A172 (cell line): ENCODE results near the gene PDE4D. TPM values are rescaled to one million over a fixed set of nuclear protein-coding genes. Genes with fewer than 3 reads are reported as not detected.

Experiments used
- DNase-seq: peaks from one replicate; pipeline ENCODE4 v3.0.0-alpha.2; 2015; ENCODE audit warnings: low spot score
- total RNA-seq: library from RNA; depleted of rRNA; stranded (reverse); fragments of >200 nt; shearing (Covaris generic); gene quantifications from 2 replicates; pipeline ENCODE4 v1.2.3, GENCODE V29; 2014

PDE4D gene
- total RNA-seq, 1 experiment from 2014 or later, result 7.6 TPM

DNA sequence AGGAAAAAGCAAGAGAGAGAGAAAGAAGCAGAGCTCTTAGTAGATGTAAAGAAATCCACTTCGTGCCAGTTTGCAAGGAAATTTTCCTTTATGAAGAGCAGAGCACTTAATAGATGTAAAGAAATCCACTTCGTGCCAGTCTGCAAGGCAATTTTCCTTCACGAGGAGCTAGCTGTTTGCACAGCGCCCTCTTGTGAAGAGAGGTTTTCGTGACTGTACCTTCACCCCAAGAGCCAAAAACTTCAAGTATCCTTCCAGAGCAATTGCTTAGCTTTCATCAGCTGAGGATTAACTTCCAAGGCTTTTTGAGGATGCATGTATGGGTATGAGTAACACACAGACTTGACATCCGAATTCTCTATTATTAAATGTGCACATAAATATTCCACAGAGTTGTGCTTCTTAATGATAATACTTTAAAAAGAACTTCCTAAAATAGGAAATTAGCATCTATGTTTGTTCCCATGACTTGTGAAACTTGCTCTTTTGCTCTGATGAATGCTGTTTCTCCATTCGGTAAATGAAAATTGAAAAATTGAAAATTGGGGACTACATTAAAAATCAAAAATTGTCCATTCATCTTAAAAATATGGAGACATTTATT lies 525.6 kb downstream of the PDE4D start:
- peak; percentile 60 for DNase-seq

DNA sequence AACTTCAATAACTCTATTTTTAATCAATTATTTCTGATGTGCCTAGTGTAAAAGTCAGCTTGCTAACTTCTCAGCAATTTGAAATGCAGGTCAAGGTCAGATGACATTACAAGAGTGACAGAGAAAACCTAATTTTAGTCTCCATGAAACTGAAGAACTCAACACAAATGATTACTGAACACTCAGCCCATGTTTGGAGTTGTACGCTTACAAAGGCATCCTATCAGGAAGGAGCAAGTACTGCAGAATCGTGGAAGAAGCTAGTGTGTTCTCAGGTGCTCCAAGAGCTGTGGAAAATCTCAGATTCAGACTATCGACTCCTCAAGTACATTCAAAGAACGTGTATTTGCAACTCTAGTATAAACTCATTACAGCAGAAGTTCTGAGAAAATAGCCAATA lies 526.7 kb downstream of the PDE4D start:
- DNase-seq, result no peak

GRCh38 chr5:59362438-59362837 lies 531.1 kb downstream of the PDE4D start:
- DNase-seq, result no peak

- DNase-seq, result no peak
Observed at GRCh38 chr5:59361454-59361853, 532.1 kb downstream of the PDE4D start.

DNA sequence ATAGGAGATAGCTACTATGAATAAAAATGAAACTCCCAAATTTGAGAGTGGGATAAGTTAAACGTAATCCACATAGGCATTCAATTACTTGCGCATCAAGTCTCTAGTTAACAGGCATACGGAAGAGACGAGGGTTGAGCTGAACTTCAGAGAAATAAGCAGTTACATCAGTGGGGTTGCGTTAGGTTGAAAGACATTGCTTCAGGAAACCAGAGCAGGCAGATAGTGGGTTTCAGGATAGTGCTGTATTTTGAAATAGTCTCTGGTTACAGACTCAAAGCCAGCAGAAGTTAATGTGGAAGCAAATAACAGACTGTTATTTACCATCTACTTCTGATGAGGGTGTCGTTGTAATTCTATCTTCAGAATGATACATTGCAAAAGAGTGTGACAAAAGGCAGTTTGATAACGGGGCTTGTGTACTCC lies 533.4 kb downstream of the PDE4D start:
- DNase-seq, result no peak

GRCh38 chr5:59358005-59358861 lies 535.3 kb downstream of the PDE4D start:
- DNase-seq, result no peak

- DNase-seq, result no peak
Observed at GRCh38 chr5:59357381-59357977, 536.0 kb downstream of the PDE4D start.

DNA sequence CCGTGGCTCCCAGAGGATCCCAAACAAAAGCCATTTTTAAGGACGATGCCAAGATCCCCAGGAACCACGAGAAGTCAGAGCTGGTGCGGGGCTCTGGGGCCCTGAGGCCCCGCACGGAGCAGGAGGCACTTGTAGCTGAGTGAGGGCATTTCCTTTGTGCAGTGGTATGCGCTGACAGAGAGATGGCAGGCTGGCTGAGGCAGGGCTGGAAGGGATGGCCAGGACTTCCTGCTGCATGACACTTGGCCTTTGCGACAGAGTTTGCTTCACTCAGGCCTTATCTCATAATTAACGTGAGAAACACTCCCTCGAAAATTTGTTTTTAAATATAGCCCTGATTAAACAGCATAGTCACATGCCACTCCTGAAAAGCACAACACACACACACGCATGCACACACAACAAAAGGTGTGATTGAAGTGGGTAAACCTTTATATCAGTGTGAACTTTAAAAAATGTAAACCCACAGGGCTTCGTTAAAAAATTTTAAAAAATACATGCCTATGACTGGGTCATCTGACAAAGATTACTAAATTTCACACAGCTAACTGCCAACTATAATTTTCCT lies 536.6 kb downstream of the PDE4D start:
- no peak for DNase-seq

DNA sequence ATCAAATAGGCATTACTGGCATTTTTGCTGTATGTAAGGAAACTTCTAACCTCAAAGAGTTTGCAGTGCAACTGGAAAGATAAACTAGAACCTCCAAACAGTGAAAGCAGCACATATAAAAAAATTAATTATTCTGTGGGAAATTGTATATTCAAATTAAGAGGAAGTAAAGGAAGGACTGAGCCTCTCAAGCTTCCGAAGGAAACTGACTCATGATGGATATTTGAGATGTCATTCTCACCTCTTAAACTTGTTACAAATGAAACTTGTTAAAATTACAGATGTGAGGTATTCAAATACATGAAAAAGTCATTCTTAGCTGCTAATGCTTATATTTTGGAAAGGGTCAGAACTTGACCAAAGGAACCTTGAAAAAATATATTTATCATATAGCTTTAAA lies 538.7 kb downstream of the PDE4D start:
- no peak for DNase-seq

- no peak for DNase-seq
Observed at GRCh38 chr5:59354274-59354673, 539.3 kb downstream of the PDE4D start.

DNA sequence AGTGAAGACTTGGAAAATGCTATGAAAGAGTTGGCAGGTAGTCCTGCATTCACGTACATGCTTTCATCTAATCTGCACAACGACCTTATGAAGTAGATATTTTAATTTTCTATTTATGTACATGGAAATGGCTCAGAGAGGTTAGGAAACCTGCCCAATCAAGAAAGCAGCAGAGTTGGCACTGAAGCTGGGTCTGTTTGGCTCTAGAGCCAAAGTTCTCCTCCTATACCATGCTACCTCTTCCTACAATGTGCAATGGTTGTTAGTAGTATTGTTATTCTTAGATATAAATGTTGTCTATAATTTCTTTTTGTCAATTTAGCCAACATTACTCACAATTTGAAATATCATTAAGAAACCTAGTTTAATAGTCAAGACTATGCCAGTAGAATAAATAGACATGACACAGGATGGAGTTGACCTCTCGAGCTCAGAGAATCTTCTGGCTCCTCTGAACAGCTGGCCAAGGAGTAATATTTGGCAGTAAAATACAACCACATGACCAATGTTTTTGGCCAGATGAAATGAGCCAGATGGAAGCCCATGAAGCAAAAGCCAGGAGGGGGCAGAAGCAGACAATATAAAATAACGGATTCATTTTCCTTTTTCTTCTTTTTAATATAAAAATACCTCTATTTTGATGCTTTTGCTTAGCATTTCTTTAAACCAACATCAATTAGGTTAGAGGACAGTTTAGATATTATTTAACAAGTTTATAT lies 542.3 kb downstream of the PDE4D start:
- no peak for DNase-seq

GRCh38 chr5:59348189-59348588 lies 545.3 kb downstream of the PDE4D start:
- no peak for DNase-seq

GRCh38 chr5:59346982-59347381 lies 546.5 kb downstream of the PDE4D start:
- no peak for DNase-seq

DNA sequence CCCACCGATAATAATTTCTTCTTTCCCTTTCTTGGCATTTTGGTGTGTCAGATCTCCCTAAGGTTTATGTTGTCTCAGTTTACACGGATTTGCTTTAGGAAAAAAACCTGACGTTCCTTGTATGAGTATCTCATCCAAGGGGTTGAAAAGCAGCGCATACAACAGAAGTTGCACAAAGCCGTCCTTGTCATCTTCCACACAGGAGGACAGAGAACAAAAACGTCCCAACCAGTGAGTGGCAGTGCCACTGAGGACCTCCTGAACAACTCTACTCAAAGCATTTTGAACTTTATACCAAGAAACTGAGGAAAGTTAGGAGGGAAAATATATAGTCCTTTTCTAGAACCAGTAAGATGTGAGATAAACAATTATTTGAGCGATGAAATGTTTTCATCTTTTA lies 547.0 kb downstream of the PDE4D start:
- DNase-seq, result no peak

DNA sequence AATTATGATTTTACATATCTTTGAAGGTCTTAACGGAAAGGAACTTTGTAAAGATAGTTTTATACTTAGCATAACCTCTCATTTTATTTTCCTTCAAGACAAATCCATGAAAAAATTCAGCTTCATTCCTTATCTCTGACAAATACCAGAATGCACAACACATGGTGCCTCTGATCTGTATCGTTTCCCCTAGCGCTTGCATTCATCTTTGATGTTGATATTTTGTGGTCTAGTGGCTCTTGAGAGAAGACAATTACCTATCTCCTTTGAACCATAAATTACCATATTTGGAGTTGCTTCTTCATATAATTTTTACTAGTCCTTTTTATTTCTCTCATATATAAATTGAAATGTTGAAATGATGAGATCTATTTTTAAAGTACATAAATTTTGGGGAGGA lies 551.3 kb downstream of the PDE4D start:
- DNase-seq, result no peak

DNA sequence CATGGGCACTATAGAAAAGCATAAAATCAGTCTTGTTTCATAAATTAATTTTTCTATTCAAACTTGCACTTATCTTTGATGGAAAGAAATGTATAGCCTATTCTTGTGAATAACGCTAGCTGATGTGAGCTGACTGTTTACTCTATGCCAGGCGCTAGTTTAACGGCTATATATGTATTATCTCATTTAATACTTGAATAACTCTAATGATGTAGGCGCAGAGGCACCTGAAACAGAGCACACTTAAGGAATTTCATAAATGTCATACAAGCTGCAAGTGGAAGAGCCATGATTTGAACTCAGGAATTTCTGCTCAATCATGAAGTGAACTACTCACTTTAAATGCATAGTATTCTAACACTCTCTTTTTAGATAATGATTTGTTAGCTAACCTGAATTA lies 551.8 kb downstream of the PDE4D start:
- no peak for DNase-seq

DNA sequence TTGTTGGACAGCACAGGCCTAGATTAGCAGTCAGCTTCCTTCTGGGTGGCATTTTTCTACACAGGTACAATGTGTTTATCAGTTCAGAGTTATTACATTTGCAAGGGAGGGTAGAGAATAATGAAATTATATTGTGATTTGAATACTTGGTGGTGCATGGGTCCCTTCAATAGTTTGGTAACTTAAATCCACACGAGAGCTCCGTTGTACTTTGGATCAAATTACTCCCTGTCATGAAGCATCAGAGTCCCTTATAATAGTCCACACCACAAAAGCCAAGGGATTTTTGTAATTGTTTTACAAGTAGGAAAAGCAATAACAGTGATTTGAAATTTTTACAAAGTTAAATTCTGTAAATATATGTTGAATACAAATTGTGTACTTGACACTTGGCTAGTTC lies 552.4 kb downstream of the PDE4D start:
- DNase-seq, result no peak

- DNase-seq, result no peak
Observed at GRCh38 chr5:59340637-59341036, 552.9 kb downstream of the PDE4D start.

- no peak for DNase-seq
Observed at GRCh38 chr5:59337240-59337639, 556.3 kb downstream of the PDE4D start.

GRCh38 chr5:59335544-59335943 lies 558.0 kb downstream of the PDE4D start:
- no peak for DNase-seq

DNA sequence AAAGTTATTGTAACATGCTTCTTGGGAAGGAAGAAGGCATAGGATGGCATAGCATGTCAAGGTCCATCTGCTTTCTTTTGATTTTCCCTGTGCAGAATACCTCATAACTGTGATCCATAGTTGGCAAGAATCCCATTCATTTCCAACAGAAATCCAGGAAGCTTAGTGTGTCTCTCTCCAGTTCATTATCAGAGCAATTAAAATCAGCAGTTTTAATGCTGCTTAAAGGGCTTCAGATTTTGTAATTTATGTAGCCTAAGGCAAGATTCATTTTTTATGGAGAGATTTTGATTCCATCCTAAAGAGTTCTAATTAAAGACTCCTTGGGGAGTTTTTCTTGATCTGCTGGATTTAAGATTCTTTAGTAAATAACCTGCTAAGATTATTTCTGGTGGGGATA lies 560.1 kb downstream of the PDE4D start:
- DNase-seq, result no peak
